K562 (cell line): ENCODE results near the gene FERMT3. TPM values are rescaled to one million over a fixed set of nuclear protein-coding genes. Genes with fewer than 3 reads are reported as not detected.
A peak's percentile ranks its signal among the peaks of the same experiment; 100 is the strongest.

ENCODE experiments used
- AFF4 ChIP-seq: sonication (generic); formaldehyde crosslinking; IDR thresholded peaks from 2 replicates; pipeline ENCODE4 v1.8.0; 2023; ENCODE audit warnings: mild to moderate bottlenecking, missing genetic modification reagents
- MAFF ChIP-seq: IDR thresholded peaks from 2 replicates; pipeline ENCODE4 v1.6.1; 2012; ENCODE audit warnings: low read length, improper control_type of control experiment
- MNT ChIP-seq, 2 experiments: fragments of 450-650 bp; conservative IDR thresholded peaks; 2 replicates each; pipeline ENCODE4 v1.6.1; 2017; ENCODE audit warnings: mild to moderate bottlenecking in 2 of 2, moderate library complexity in 2 of 2
- NCOR1 ChIP-seq: fragments of 450-650 bp; IDR thresholded peaks from 2 replicates; pipeline ENCODE4 v1.6.1; 2016; ENCODE audit warnings: mild to moderate bottlenecking, moderate library complexity
- NKRF ChIP-seq: fragments of 450-650 bp; IDR thresholded peaks from 2 replicates; pipeline ENCODE4 v1.6.1; 2016; ENCODE audit warnings: borderline replicate concordance
- SMAD3 ChIP-seq: fragments of 450-650 bp; formaldehyde crosslinking; conservative IDR thresholded peaks from 2 replicates; pipeline ENCODE4 v1.4.0; 2020; ENCODE audit warnings: mild to moderate bottlenecking
- SP1 ChIP-seq: sonication (generic); formaldehyde crosslinking; IDR thresholded peaks from 2 replicates; pipeline ENCODE4 v1.8.1; 2022; ENCODE audit warnings: mild to moderate bottlenecking, missing genetic modification reagents
- ZBTB11 ChIP-seq, 3 experiments: fragments of 200-800 bp in 1 of 3; fragments of 250-450 bp in 1 of 3; fragments of 450-650 bp in 1 of 3; sonication (Bioruptor Pico) in 1 of 3; sonication (Bioruptor generic) in 1 of 3; formaldehyde crosslinking in 1 of 3; IDR thresholded peaks; 2 replicates each; pipeline versions ENCODE4 v1.6.1 to v1.8.0; 2016 to 2022; ENCODE audit warnings: mild to moderate bottlenecking in 2 of 3, missing genetic modification characterization in 2 of 3, missing compliant biosample characterization in 1 of 3, moderate library complexity in 1 of 3
- polyA plus RNA-seq, 8 experiments: library from polyadenylated mRNA; depleted of rRNA in 4 of 8; stranded (reverse) in 5 of 8; unstranded in 3 of 8; fragments of >200 nt; fragmentation: Nextera tagmentation in 2 of 8; fragmentation: Illumina TruSeq in 1 of 8; extraction: Ambion mirVana in 2 of 8; extraction: Trizol in 1 of 8; gene quantifications; 2 replicates each; pipeline versions ENCODE4 v1.2.1 to v1.2.3, GENCODE V29; 2011 to 2014; ENCODE audit warnings: inconsistent platforms in 1 of 8, missing spikeins in 1 of 8
- total RNA-seq, 7 experiments: library from RNA; depleted of rRNA in 6 of 7; stranded (reverse); fragments of >200 nt in 6 of 7; fragmentation: Illumina TruSeq in 2 of 7; extraction: Trizol in 2 of 7; gene quantifications; 2 replicates each; pipeline versions ENCODE4 v1.2.1 to v1.2.3, GENCODE V29; 2011 to 2021; ENCODE audit warnings: low replicate concordance in 1 of 7

The FERMT3 gene
- total and polyA plus RNA-seq, 9 of the 15 experiments (the other 6 are each of a cell fraction or from before 2014, with no cell fraction given) = 3.2 to 275 (median 79.7) TPM

GRCh38 chr11:64241491-64242374 is 35.2 kb downstream of the FERMT3 start (continued):
- TF ChIP-seq NKRF (peak; percentile 27; the same call in 1 of the 2 replicates), AFF4 (CRISPR knock-in tag) (no peak), NCOR1 (peak; percentile 50), SMAD3 (CRISPR knock-in tag) (no peak), ZBTB11 (CRISPR knock-in tag; IDR thresholded peaks at IDR 0.05) (peak in 2 of 3 experiments; percentile 68 to 96; a peak in 3 of 6 replicates), MAFF (no peak), MNT (conservative IDR thresholded peaks at IDR 0.05) (no peak; a peak in 1 of 4 replicates), SP1 (CRISPR knock-in tag) (peak; percentile 5; the same call in 1 of the 2 replicates)
